OCI-LY1 (cell line): ENCODE results near the gene ATG14.

Source experiments
- H2AFZ ChIP-seq: fragments of 200-600 bp; sonication (generic), shearing (Covaris generic); 2 replicates; pipeline ENCODE4 v1.6.0; 2014; ENCODE audit warnings: antibody characterized with exemption, mild to moderate bottlenecking, low read length
- H3F3A ChIP-seq: fragments of 200-600 bp; sonication (generic), shearing (Covaris generic); 2 replicates; pipeline ENCODE4 v1.6.0; 2014; ENCODE audit warnings: mild to moderate bottlenecking, antibody characterized with exemption, low read length, moderate library complexity; ENCODE audit not compliant: insufficient read depth
- H3K27ac ChIP-seq: fragments of 200-600 bp; sonication (generic); 2 replicates; pipeline ENCODE4 v1.5.1; 2014; ENCODE audit warnings: low read length, mixed run types, mild to moderate bottlenecking, low read depth; ENCODE audit not compliant: poor library complexity, severe bottlenecking
- H3K27me3 ChIP-seq: fragments of 200-600 bp; sonication (generic); 2 replicates; pipeline ENCODE4 v1.6.0; 2014; ENCODE audit warnings: antibody characterized with exemption, mild to moderate bottlenecking, low read length, moderate library complexity; ENCODE audit not compliant: insufficient read depth
- H3K36me3 ChIP-seq: fragments of 200-600 bp; sonication (generic); 2 replicates; pipeline ENCODE4 v1.6.1; 2014; ENCODE audit warnings: mild to moderate bottlenecking, antibody characterized with exemption, low read length, moderate library complexity, mixed read lengths; ENCODE audit not compliant: insufficient read depth
- H3K4me1 ChIP-seq: fragments of 200-600 bp; sonication (generic); 2 replicates; pipeline ENCODE4 v1.5.1; 2014; ENCODE audit warnings: mild to moderate bottlenecking, low read length, moderate library complexity; ENCODE audit not compliant: insufficient read depth, severe bottlenecking
- H3K4me2 ChIP-seq: fragments of 200-600 bp; sonication (generic), shearing (Covaris generic); 2 replicates; pipeline ENCODE4 v1.6.1; 2014; ENCODE audit warnings: low read length
- H3K4me3 ChIP-seq: fragments of 200-600 bp; sonication (generic); 2 replicates; pipeline ENCODE4 v1.5.1; 2014; ENCODE audit warnings: low read length, low read depth, mild to moderate bottlenecking, mixed read lengths; ENCODE audit not compliant: poor library complexity, severe bottlenecking
- H3K79me2 ChIP-seq: fragments of 200-600 bp; shearing (Covaris generic); 2 replicates; pipeline ENCODE4 v1.6.1; 2016; ENCODE audit warnings: mixed run types, low read length, mixed read lengths; ENCODE audit not compliant: insufficient read depth
- H3K9ac ChIP-seq: fragments of 200-600 bp; sonication (generic), shearing (Covaris generic); 2 replicates; pipeline ENCODE4 v1.6.1; 2014; ENCODE audit warnings: mild to moderate bottlenecking, low read length, mixed read lengths
- H3K9me2 ChIP-seq: fragments of 200-600 bp; sonication (generic), shearing (Covaris generic); 2 replicates; pipeline ENCODE4 v1.6.1; 2014; ENCODE audit warnings: low read depth, mild to moderate bottlenecking, low read length, mixed read lengths
- H3K9me3 ChIP-seq: fragments of 200-600 bp; shearing (Covaris generic); 2 replicates; pipeline ENCODE4 v1.6.1; 2014; ENCODE audit warnings: low read length, mixed read lengths
- H4K20me1 ChIP-seq: fragments of 200-600 bp; sonication (generic), shearing (Covaris generic); 2 replicates; pipeline ENCODE4 v1.6.0; 2016; ENCODE audit warnings: mild to moderate bottlenecking, low read length; ENCODE audit not compliant: insufficient read depth
- EZH2 ChIP-seq: fragments of 200-600 bp; sonication (generic), shearing (Covaris generic); IDR thresholded peaks from 2 replicates; pipeline ENCODE4 v1.8.0; 2017; ENCODE audit warnings: borderline replicate concordance, mixed run types, mild to moderate bottlenecking, antibody characterized with exemption, low read length, moderate library complexity, mixed read lengths
- TF ChIP-seq, protein P1 (sequence below): fragments of 200-600 bp; sonication (generic), shearing (Covaris generic); IDR thresholded peaks from 2 replicates; pipeline ENCODE4 v1.5.1; 2017; ENCODE audit warnings: mild to moderate bottlenecking, antibody characterized with exemption, low read length, moderate library complexity, mixed read lengths

Gene ATG14

DNA sequence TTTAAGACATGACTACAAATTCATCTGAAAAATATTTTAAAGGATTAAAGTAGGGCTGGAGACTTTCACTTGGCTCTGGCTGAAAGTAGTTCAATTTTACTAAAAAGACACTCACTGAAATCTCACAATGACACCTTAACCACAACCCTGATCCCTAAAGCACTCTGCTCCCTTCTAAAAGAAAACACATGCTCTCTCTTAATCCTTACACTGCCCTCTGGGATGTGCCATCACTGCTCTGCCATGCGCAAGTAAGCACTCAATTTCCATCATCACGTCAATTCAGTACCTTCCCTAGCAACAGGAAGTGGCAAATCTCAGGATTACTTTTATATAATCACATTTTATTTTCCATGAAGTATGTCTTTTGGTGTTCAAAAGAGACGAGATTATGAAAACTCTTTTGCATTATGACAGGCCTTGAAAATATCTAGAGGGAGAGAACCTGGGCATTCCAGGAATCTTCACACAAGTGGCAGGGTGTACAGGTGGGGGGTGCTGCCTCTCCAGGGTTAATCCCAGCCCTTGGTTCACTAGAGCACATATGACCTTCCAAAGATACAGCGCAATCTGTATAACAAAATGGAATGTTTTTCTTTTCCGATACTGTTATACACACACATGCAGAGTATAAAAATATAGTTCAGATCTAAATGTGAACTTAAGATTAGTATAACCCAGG lies 7.3 kb downstream of the ATG14 start:
- Histone ChIP-seq H3F3A (no peaks in the 10 kb centered on the region), H3K4me1 (no peaks in the 10 kb centered on the region), H3K27ac (no peak overlapping the region), H3K4me2 (no peak overlapping the region), H3K9me2 (no peaks in the 10 kb centered on the region), H2AFZ (no peak overlapping the region), H3K4me3 (no peak overlapping the region), H3K36me3 (no peaks in the 10 kb centered on the region), H4K20me1 (no peaks in the 10 kb centered on the region), H3K27me3 (no peaks in the 10 kb centered on the region), H3K79me2 (peaks cover 12% of the 10 kb centered on the region; the same call in 1 of the 2 replicates), H3K9ac (no peak overlapping the region), H3K9me3 (no peaks in the 10 kb centered on the region)
- TF ChIP-seq, protein P1, sequence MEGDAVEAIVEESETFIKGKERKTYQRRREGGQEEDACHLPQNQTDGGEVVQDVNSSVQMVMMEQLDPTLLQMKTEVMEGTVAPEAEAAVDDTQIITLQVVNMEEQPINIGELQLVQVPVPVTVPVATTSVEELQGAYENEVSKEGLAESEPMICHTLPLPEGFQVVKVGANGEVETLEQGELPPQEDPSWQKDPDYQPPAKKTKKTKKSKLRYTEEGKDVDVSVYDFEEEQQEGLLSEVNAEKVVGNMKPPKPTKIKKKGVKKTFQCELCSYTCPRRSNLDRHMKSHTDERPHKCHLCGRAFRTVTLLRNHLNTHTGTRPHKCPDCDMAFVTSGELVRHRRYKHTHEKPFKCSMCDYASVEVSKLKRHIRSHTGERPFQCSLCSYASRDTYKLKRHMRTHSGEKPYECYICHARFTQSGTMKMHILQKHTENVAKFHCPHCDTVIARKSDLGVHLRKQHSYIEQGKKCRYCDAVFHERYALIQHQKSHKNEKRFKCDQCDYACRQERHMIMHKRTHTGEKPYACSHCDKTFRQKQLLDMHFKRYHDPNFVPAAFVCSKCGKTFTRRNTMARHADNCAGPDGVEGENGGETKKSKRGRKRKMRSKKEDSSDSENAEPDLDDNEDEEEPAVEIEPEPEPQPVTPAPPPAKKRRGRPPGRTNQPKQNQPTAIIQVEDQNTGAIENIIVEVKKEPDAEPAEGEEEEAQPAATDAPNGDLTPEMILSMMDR: no peak
- TF ChIP-seq EZH2: no peak

DNA sequence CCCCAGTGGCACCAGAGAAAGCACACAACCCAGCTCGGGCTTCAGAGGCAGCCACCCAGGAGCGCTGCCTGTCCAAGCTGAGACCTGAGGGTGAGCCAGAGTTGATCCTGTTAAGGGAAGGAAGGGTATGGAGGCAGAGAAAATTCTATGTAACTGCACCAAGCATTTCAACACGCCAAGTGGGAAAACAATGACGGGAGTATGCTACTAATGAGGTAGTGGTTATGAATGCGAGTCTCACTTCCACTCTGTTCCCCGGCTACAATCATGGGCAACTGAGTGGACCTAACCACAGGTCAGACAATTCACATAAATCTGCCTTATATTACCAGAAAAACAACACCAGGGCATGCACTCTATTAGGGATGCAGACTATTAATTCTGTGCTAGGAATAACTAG lies 9.9 kb downstream of the ATG14 start:
- H3K4me3 ChIP-seq: no peak overlapping the region
- H3K9ac ChIP-seq: no peak overlapping the region
- H3K27ac ChIP-seq: no peak overlapping the region
- H3K79me2 ChIP-seq: peaks cover 12% of the 10 kb centered on the region; the same call in 1 of the 2 replicates
- no peaks in the 10 kb centered on the region for H3K27me3 ChIP-seq
- H3K36me3 ChIP-seq: no peaks in the 10 kb centered on the region
- H2AFZ ChIP-seq: no peak overlapping the region
- H3K4me2 ChIP-seq: no peak overlapping the region
- no peaks in the 10 kb centered on the region for H3K4me1 ChIP-seq
- no peaks in the 10 kb centered on the region for H3F3A ChIP-seq
- H3K9me2 ChIP-seq: no peaks in the 10 kb centered on the region
- H3K9me3 ChIP-seq: no peaks in the 10 kb centered on the region
- TF ChIP-seq, protein P1: no peak
- no peak for TF ChIP-seq EZH2
- H4K20me1 ChIP-seq: no peaks in the 10 kb centered on the region

DNA sequence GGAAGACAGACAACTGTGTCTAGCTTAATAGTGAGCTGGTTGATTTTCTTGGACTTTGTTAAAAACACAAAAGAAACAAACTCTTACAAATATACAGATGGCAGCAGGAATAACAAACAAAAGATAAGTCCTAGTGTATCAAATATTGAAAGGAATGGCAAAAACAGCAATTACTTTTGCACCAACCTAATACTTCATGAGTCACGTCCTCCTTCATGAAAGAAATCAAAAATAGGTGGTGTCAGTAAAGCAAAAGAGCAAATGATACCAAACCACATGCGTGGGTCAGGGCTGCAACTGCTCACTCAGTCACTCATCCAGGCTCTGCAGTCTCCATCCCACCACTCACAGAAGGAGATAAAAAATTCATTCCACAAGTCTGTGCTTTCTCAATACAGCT lies 11.8 kb downstream of the ATG14 start:
- H4K20me1 ChIP-seq: no peaks in the 10 kb centered on the region
- no peak overlapping the region for H3K4me3 ChIP-seq
- no peaks in the 10 kb centered on the region for H3K9me2 ChIP-seq
- TF ChIP-seq EZH2: no peak
- TF ChIP-seq, protein P1: no peak
- H2AFZ ChIP-seq: no peak overlapping the region
- H3K27me3 ChIP-seq: no peaks in the 10 kb centered on the region
- no peak overlapping the region for H3K9ac ChIP-seq
- no peak overlapping the region for H3K27ac ChIP-seq
- no peaks in the 10 kb centered on the region for H3F3A ChIP-seq
- no peaks in the 10 kb centered on the region for H3K4me1 ChIP-seq
- no peaks in the 10 kb centered on the region for H3K36me3 ChIP-seq
- H3K4me2 ChIP-seq: no peak overlapping the region
- peaks cover 12% of the 10 kb centered on the region; the same call in 1 of the 2 replicates for H3K79me2 ChIP-seq
- no peaks in the 10 kb centered on the region for H3K9me3 ChIP-seq
